Mesenchymal stem cell (in vitro differentiated cells and primary cell): ENCODE data around the gene TECPR2.

ENCODE experiments used
- DNase-seq: peaks from one replicate; pipeline ENCODE4 v3.0.0-alpha.2; 2013
- H2AFZ ChIP-seq: one replicate; pipeline ENCODE4 v1.6.1; 2013; ENCODE audit warnings: low read depth, mild to moderate bottlenecking, control low read depth, inconsistent platforms, low read length, moderate library complexity
- H2AK5ac ChIP-seq: 2 replicates; pipeline ENCODE4 v1.6.1; 2013; ENCODE audit warnings: low read length, moderate library complexity, mild to moderate bottlenecking, inconsistent platforms; ENCODE audit not compliant: severe bottlenecking
- H2BK120ac ChIP-seq: one replicate; pipeline ENCODE4 v1.6.1; 2013; ENCODE audit warnings: low read depth, mild to moderate bottlenecking, inconsistent platforms, low read length, moderate library complexity
- H2BK12ac ChIP-seq, 2 experiments: one replicate each; pipeline ENCODE4 v1.6.1; 2013; ENCODE audit warnings: inconsistent platforms in 2 of 2, low read length in 2 of 2, mild to moderate bottlenecking in 2 of 2, moderate library complexity in 2 of 2, control low read depth in 1 of 2
- H2BK15ac ChIP-seq: one replicate; pipeline ENCODE4 v1.6.1; 2013; ENCODE audit warnings: mild to moderate bottlenecking, low read depth, inconsistent platforms; ENCODE audit not compliant: poor library complexity, severe bottlenecking
- H2BK5ac ChIP-seq: 2 replicates; pipeline ENCODE4 v1.6.1; 2013; ENCODE audit warnings: low read depth, mild to moderate bottlenecking, low read length, control low read depth, inconsistent platforms; ENCODE audit not compliant: poor library complexity, severe bottlenecking
- H3K14ac ChIP-seq, 2 experiments: one replicate each; pipeline ENCODE4 v1.6.1; 2013; ENCODE audit warnings: inconsistent platforms in 2 of 2, low read length in 2 of 2, control low read depth in 1 of 2, mild to moderate bottlenecking in 1 of 2, moderate library complexity in 1 of 2
- H3K18ac ChIP-seq, 2 experiments: one replicate each; pipeline ENCODE4 v1.6.1; 2013; ENCODE audit warnings: inconsistent platforms in 2 of 2, low read length in 2 of 2, control low read depth in 1 of 2, low read depth in 1 of 2, mild to moderate bottlenecking in 1 of 2
- H3K23ac ChIP-seq, 2 experiments: one replicate each; pipeline ENCODE4 v1.6.1; 2013; ENCODE audit warnings: inconsistent platforms in 2 of 2, low read length in 2 of 2, mild to moderate bottlenecking in 2 of 2, moderate library complexity in 2 of 2, control low read depth in 1 of 2
- H3K27ac ChIP-seq: 2 replicates; pipeline ENCODE4 v1.5.1; 2013; ENCODE audit warnings: mild to moderate bottlenecking, moderate library complexity, low read length, control low read depth, inconsistent platforms; ENCODE audit not compliant: poor library complexity, severe bottlenecking
- H3K27me3 ChIP-seq, 2 experiments: 2 replicates each; pipeline versions ENCODE4 v1.6.1 to v1.7.0; 2013; ENCODE audit warnings: low read length in 2 of 2, mild to moderate bottlenecking in 2 of 2, moderate library complexity in 2 of 2, control low read depth in 1 of 2, inconsistent platforms in 1 of 2; ENCODE audit not compliant: control insufficient read depth in 1 of 2, insufficient read depth in 1 of 2
- H3K36me3 ChIP-seq, 2 experiments: 2 replicates each; pipeline versions ENCODE4 v1.6.1 to v1.7.0; 2013; ENCODE audit warnings: low read length in 2 of 2, control low read depth in 1 of 2, inconsistent platforms in 1 of 2, low read depth in 1 of 2, mild to moderate bottlenecking in 1 of 2; ENCODE audit not compliant: insufficient read depth in 2 of 2, control insufficient read depth in 1 of 2
- H3K4ac ChIP-seq, 2 experiments: one replicate each; pipeline ENCODE4 v1.6.1; 2013; ENCODE audit warnings: inconsistent platforms in 2 of 2, low read length in 2 of 2, mild to moderate bottlenecking in 2 of 2, moderate library complexity in 2 of 2, control low read depth in 1 of 2, low read depth in 1 of 2
- H3K4me1 ChIP-seq: 2 replicates; pipeline ENCODE4 v1.6.1; 2013; ENCODE audit warnings: low read depth, low read length, control low read depth; ENCODE audit not compliant: control insufficient read depth, insufficient read depth
- H3K4me2 ChIP-seq: 2 replicates; pipeline ENCODE4 v1.6.1; 2013; ENCODE audit warnings: low read length, mild to moderate bottlenecking, inconsistent platforms; ENCODE audit not compliant: poor library complexity, severe bottlenecking
- H3K4me3 ChIP-seq, 2 experiments: 2 replicates each; pipeline versions ENCODE4 v1.5.1 to v1.7.0; 2013; ENCODE audit warnings: low read length in 2 of 2, mild to moderate bottlenecking in 2 of 2, control low read depth in 1 of 2, low read depth in 1 of 2; ENCODE audit not compliant: insufficient read depth in 1 of 2
- H3K79me1 ChIP-seq: replicated peaks from 2 replicates; pipeline ENCODE4 v1.6.1; 2013; ENCODE audit warnings: mild to moderate bottlenecking, control low read depth, low read length, inconsistent platforms; ENCODE audit not compliant: poor library complexity, severe bottlenecking
- H3K9ac ChIP-seq: 2 replicates; pipeline ENCODE4 v1.7.0; 2013; ENCODE audit warnings: mild to moderate bottlenecking, low read length, moderate library complexity
- H3K9me3 ChIP-seq: 2 replicates; pipeline ENCODE4 v1.7.0; 2013; ENCODE audit warnings: mild to moderate bottlenecking, low read length; ENCODE audit not compliant: control insufficient read depth
- H4K8ac ChIP-seq: one replicate; pipeline ENCODE4 v1.6.1; 2013; ENCODE audit warnings: inconsistent platforms, mild to moderate bottlenecking, low read length, moderate library complexity
- H4K91ac ChIP-seq: one replicate; pipeline ENCODE4 v1.6.1; 2013; ENCODE audit warnings: mild to moderate bottlenecking, low read length, inconsistent platforms
- WGBS: methylation state at CpG from one replicate; pipeline ENCODE4 v1.1.7; 2013; ENCODE audit warnings: mixed read lengths; 5-methylcytosine and 5-hydroxymethylcytosine counted together

The TECPR2 gene

DNA sequence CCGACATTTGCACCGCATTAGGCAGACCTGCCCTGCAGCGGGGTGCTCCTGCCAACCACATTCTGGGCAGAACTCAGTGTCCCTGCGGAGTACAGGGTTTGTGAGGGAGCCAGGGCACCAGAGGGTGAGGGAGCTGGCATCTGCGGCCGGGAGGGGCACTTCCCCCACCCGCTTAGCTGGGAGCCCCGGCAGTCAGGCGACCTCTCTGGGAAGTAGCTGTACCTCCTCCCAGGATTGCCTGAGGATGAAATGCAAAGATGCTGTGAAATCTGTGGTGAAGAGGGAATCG is 88.3 kb downstream of the TECPR2 start:
- H2BK5ac ChIP-seq: no peak overlapping the region
- no peak overlapping the region for H3K23ac ChIP-seq
- no peak overlapping the region for H3K9ac ChIP-seq
- H2BK12ac ChIP-seq: no peak overlapping the region
- H3K18ac ChIP-seq: no peak overlapping the region
- no peak overlapping the region for H2BK15ac ChIP-seq
- H3K4ac ChIP-seq: no peak overlapping the region
- peaks cover 2% of the 10 kb centered on the region for H3K4me1 ChIP-seq
- H3K27ac ChIP-seq: no peak overlapping the region
- H3K4me2 ChIP-seq: no peak overlapping the region
- H3K9me3 ChIP-seq: no peaks in the 10 kb centered on the region
- H4K8ac ChIP-seq: no peak overlapping the region
- H3K36me3 ChIP-seq: peaks cover 55 to 85% of the 10 kb centered on the region in 2 experiments
- no peak overlapping the region for H2AK5ac ChIP-seq
- H3K27me3 ChIP-seq: no peaks in the 10 kb centered on the region
- peaks cover 2% of the 10 kb centered on the region for H3K79me1 ChIP-seq
- H3K4me3 ChIP-seq: no peak overlapping the region
- 95% methylated on average over 10 of the region's 10 CpGs for WGBS
- H2AFZ ChIP-seq: no peak overlapping the region
- H4K91ac ChIP-seq: no peak overlapping the region
- no peak for DNase-seq
- no peak overlapping the region for H2BK120ac ChIP-seq
- no peak overlapping the region for H3K14ac ChIP-seq

DNA sequence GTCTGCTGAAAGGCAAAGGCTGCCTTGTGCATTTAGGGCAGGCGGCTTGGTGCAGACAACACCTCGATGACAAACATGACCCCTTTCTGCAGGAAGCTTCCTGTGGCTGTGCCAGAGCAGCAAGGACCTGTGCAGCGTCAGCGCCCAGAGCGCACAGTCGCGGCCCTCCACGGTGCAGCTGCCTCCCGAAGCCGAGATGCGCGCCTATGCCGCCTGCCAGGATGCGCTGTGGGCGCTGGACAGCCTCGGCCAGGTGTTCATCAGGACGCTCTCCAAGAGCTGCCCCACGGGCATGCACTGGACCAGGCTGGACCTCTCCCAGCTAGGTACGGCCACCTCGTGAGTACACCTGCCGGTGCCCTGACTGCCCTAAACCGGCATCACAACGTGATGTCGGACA is 89.6 kb downstream of the TECPR2 start:
- WGBS: 97% methylated on average over 24 of the region's 24 CpGs
- H3K4ac ChIP-seq: no peak overlapping the region
- DNase-seq: no peak
- peak overlapping the region; percentile 25 for H4K91ac ChIP-seq
- H2BK12ac ChIP-seq: peak overlapping the region in 1 of 2 experiments; percentile 12
- no peak overlapping the region for H3K4me2 ChIP-seq
- H2BK120ac ChIP-seq: no peak overlapping the region
- H3K9ac ChIP-seq: no peak overlapping the region
- no peak overlapping the region for H3K14ac ChIP-seq
- H2BK15ac ChIP-seq: no peak overlapping the region
- peaks cover 2% of the 10 kb centered on the region for H3K4me1 ChIP-seq
- H2AK5ac ChIP-seq: no peak overlapping the region
- no peak overlapping the region for H3K27ac ChIP-seq
- H2BK5ac ChIP-seq: no peak overlapping the region
- no peak overlapping the region for H3K4me3 ChIP-seq
- H3K79me1 ChIP-seq: peaks cover 2% of the 10 kb centered on the region
- no peak overlapping the region for H2AFZ ChIP-seq
- H4K8ac ChIP-seq: no peak overlapping the region
- H3K27me3 ChIP-seq: no peaks in the 10 kb centered on the region
- peaks cover 57 to 81% of the 10 kb centered on the region in 2 experiments for H3K36me3 ChIP-seq
- H3K18ac ChIP-seq: no peak overlapping the region
- H3K23ac ChIP-seq: no peak overlapping the region
- H3K9me3 ChIP-seq: no peaks in the 10 kb centered on the region

DNA sequence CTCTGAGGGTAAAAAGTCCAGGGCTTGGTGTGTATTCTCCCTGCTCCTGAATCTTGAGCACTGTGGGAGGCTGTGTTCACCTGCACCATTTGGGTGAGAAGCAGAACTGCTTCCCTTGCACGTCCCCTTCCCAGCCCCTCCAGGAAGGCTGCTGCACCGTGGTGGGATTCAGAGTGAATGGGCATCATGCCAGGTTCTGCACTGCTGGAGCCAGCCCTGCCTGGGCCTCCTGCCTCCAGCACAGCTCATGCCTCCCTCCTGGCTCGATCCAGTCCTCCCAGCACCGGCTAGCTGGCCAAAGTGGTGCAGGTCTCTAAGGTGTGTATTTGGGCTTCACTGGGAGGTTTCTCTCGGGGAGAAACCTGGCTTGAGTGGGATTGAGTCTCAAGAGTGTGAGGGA is 92.0 kb downstream of the TECPR2 start:
- Histone ChIP-seq H3K4me2 (no peak overlapping the region), H3K18ac (no peak overlapping the region), H2BK5ac (no peak overlapping the region), H4K8ac (no peak overlapping the region), H3K79me1 (peaks cover 2% of the 10 kb centered on the region), H3K4me3 (no peak overlapping the region), H3K36me3 (peaks cover 63 to 82% of the 10 kb centered on the region in 2 experiments), H3K9ac (no peak overlapping the region), H2AFZ (no peak overlapping the region), H3K4me1 (peaks cover 2% of the 10 kb centered on the region), H3K14ac (no peak overlapping the region), H2BK15ac (no peak overlapping the region), H2AK5ac (no peak overlapping the region), H3K27me3 (no peaks in the 10 kb centered on the region), H3K23ac (no peak overlapping the region), H3K27ac (no peak overlapping the region), H3K9me3 (no peaks in the 10 kb centered on the region), H2BK12ac (no peak overlapping the region), H2BK120ac (no peak overlapping the region), H3K4ac (no peak overlapping the region), H4K91ac (peak overlapping the region; percentile 40)
- 97% methylated on average over 5 of the region's 5 CpGs for WGBS
- no peak for DNase-seq

DNA sequence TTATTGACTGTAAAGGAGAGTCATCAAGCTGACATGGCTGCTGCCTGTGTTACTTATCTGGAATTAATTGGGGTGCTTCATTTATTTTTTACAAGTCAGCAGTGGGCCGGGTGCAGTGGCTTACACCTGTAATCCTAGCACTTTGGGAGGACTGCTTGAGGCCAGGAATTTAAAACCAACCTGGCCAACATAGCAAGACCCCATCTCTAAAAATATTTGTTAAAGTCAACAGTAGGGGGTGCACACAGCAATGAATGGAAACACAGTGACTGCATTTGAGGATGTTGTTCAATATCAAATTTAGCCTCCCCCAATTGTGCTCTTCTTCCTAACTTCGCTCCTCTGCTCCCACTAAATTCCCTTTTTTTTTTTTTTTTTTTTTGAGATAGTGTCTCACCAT is 94.8 kb downstream of the TECPR2 start:
- H3K79me1 ChIP-seq: peaks cover 2% of the 10 kb centered on the region
- peaks cover 4% of the 10 kb centered on the region for H3K4me1 ChIP-seq
- no peak for DNase-seq
- no peak overlapping the region for H3K18ac ChIP-seq
- H3K9ac ChIP-seq: no peak overlapping the region
- H2AK5ac ChIP-seq: no peak overlapping the region
- no peak overlapping the region for H3K27ac ChIP-seq
- no peaks in the 10 kb centered on the region for H3K9me3 ChIP-seq
- no peak overlapping the region for H3K14ac ChIP-seq
- H2BK5ac ChIP-seq: no peak overlapping the region
- H3K4ac ChIP-seq: no peak overlapping the region
- no peak overlapping the region for H3K23ac ChIP-seq
- no peak overlapping the region for H3K4me3 ChIP-seq
- 0% methylated on average over 1 of the region's 2 CpGs for WGBS
- H3K4me2 ChIP-seq: no peak overlapping the region
- H2BK12ac ChIP-seq: no peak overlapping the region
- no peaks in the 10 kb centered on the region for H3K27me3 ChIP-seq
- H2BK120ac ChIP-seq: no peak overlapping the region
- H4K91ac ChIP-seq: no peak overlapping the region
- H2AFZ ChIP-seq: no peak overlapping the region
- peaks cover 49 to 54% of the 10 kb centered on the region in 2 experiments for H3K36me3 ChIP-seq
- H2BK15ac ChIP-seq: no peak overlapping the region
- no peak overlapping the region for H4K8ac ChIP-seq
